ENCODE results near the gene ERRFI1.
"Not testable (repeated sequence)": the region's sequence is repeated elsewhere in the genome, so short reads cannot be mapped to it uniquely, and the experiment has no call there.

The ERRFI1 gene

GRCh38 chr1:8026153-8026975 lies at the start of gene ERRFI1:
ERRFI1 (minus strand) TSS chr1:8026309; CDS start chr1:8015619, 10,690 bp downstream.
- DNase-seq (ENCODE audit: low read depth in 2 of 2) = peak; percentile 75 to 83

- no peak for DNase-seq (ENCODE audit: low read depth in 2 of 2)
These were observed 49.5 kb upstream of the ERRFI1 start for GRCh38 chr1:8075511-8076051.

GRCh38 chr1:8073112-8073855 lies 47.2 kb upstream of the ERRFI1 start:
- DNase-seq (ENCODE audit: low read depth in 2 of 2) = no peak

- DNase-seq (ENCODE audit: low read depth in 2 of 2) = no peak
These were observed 44.3 kb upstream of the ERRFI1 start for GRCh38 chr1:8070381-8070811.

GRCh38 chr1:8069614-8070320 lies 43.7 kb upstream of the ERRFI1 start:
- DNase-seq (ENCODE audit: low read depth in 2 of 2) = not testable (repeated sequence)

- DNase-seq (ENCODE audit: low read depth in 2 of 2) = no peak
These were observed 39.3 kb upstream of the ERRFI1 start for GRCh38 chr1:8065369-8065768.

GRCh38 chr1:8063298-8064036 lies 37.4 kb upstream of the ERRFI1 start:
- no peak for DNase-seq (ENCODE audit: low read depth in 2 of 2)

- DNase-seq (ENCODE audit: low read depth in 2 of 2) = no peak
These were observed 36.8 kb upstream of the ERRFI1 start for GRCh38 chr1:8062861-8063260.

GRCh38 chr1:8061673-8062386 lies 35.7 kb upstream of the ERRFI1 start:
- no peak for DNase-seq (ENCODE audit: low read depth in 2 of 2)

GRCh38 chr1:8061210-8061609 lies 35.1 kb upstream of the ERRFI1 start:
- DNase-seq (ENCODE audit: low read depth in 2 of 2) = no peak

- no peak for DNase-seq (ENCODE audit: low read depth in 2 of 2)
These were observed 33.1 kb upstream of the ERRFI1 start for GRCh38 chr1:8059161-8059622.

- DNase-seq (ENCODE audit: low read depth in 2 of 2) = not testable (repeated sequence)
These were observed 31.7 kb upstream of the ERRFI1 start for GRCh38 chr1:8057779-8058178.

- DNase-seq (ENCODE audit: low read depth in 2 of 2) = no peak
These were observed 29.9 kb upstream of the ERRFI1 start for GRCh38 chr1:8055973-8056372.

GRCh38 chr1:8053878-8054567 lies 27.9 kb upstream of the ERRFI1 start:
- no peak for DNase-seq (ENCODE audit: low read depth in 2 of 2)

GRCh38 chr1:8051650-8052049 lies 25.5 kb upstream of the ERRFI1 start:
- no peak for DNase-seq (ENCODE audit: low read depth in 2 of 2)

- DNase-seq (ENCODE audit: low read depth in 2 of 2) = not testable (repeated sequence)
These were observed 23.1 kb upstream of the ERRFI1 start for GRCh38 chr1:8049229-8049628.

- DNase-seq (ENCODE audit: low read depth in 2 of 2) = no peak
These were observed 21.8 kb upstream of the ERRFI1 start for GRCh38 chr1:8047686-8048445.

- no peak for DNase-seq (ENCODE audit: low read depth in 2 of 2)
These were observed 21.0 kb upstream of the ERRFI1 start for GRCh38 chr1:8047112-8047511.

GRCh38 chr1:8046391-8046790 lies 20.3 kb upstream of the ERRFI1 start:
- DNase-seq (ENCODE audit: low read depth in 2 of 2) = no peak

All from stimulated activated CD8-positive, alpha-beta memory T cell treated with anti-CD3 and anti-CD28 coated beads, Interleukin-2, amount 100 ng/mL, for 1 hour (primary cell).